Panc1 (cell line): ENCODE measurements around the gene CCNQ. TPM values are rescaled to one million over a fixed set of nuclear protein-coding genes. Genes with fewer than 3 reads are reported as not detected.

Experiments
- ATAC-seq: fragments of 200-7000 bp; cut with Tn5 transposase; 2 replicates; pipeline ENCODE4 v1.9.1; 2020; ENCODE audit warnings: mild to moderate bottlenecking, moderate library complexity
- BruUV-seq: library from RNA; stranded (reverse); fragments of 400-500 nt; replicated peaks from 2 replicates; lab custom pipeline; 2021; lab: Mats Ljungman, UMichigan
- CTCF ChIA-PET: fragments of 300-600 bp; sonication (Branson Sonifier 250); formaldehyde crosslinking; loops from one replicate; lab custom pipeline; 2022; ENCODE audit warnings: antibody characterized with exemption; lab: Charles Lee
- POLR2A ChIA-PET: fragments of 300-600 bp; sonication (Branson Sonifier 250); formaldehyde crosslinking; loops from one replicate; lab custom pipeline; 2022; ENCODE audit warnings: antibody characterized with exemption; lab: Charles Lee
- DNase-seq: peaks from one replicate; pipeline ENCODE4 v3.0.0-alpha.2; 2010; ENCODE audit warnings: low read depth, low spot score
- H3K27ac ChIP-seq: 2 replicates; pipeline ENCODE4 v1.5.1; 2011; ENCODE audit warnings: mild to moderate bottlenecking, low read length, inconsistent platforms
- H3K27me3 ChIP-seq: fragments of 200-500 bp; sonication (Bioruptor generic); 2 replicates; pipeline ENCODE4 v1.6.0; 2014; ENCODE audit warnings: low read length, inconsistent platforms; ENCODE audit not compliant: control insufficient read depth, insufficient read depth
- H3K36me3 ChIP-seq: fragments of 200-500 bp; sonication (Bioruptor generic); 2 replicates; pipeline ENCODE4 v1.5.1; 2014; ENCODE audit warnings: inconsistent platforms, mild to moderate bottlenecking, low read length, moderate library complexity; ENCODE audit not compliant: control insufficient read depth, insufficient read depth
- H3K4me1 ChIP-seq: 2 replicates; pipeline ENCODE4 v1.5.1; 2011; ENCODE audit warnings: inconsistent platforms, mild to moderate bottlenecking, low read length, moderate library complexity; ENCODE audit not compliant: control insufficient read depth, insufficient read depth
- H3K4me3 ChIP-seq, 2 experiments: 2 replicates each; pipeline ENCODE4 v1.5.1; 2011 to 2012; ENCODE audit warnings: low read depth in 2 of 2, low read length in 2 of 2, mild to moderate bottlenecking in 2 of 2, inconsistent platforms in 1 of 2, moderate library complexity in 1 of 2
- H3K9me3 ChIP-seq: fragments of 200-500 bp; sonication (Bioruptor generic); 2 replicates; pipeline ENCODE4 v1.5.1; 2014; ENCODE audit warnings: low read depth, mild to moderate bottlenecking, inconsistent platforms, low read length, moderate library complexity; ENCODE audit not compliant: control insufficient read depth, insufficient read depth
- CTCF ChIP-seq: fragments of 450-650 bp; IDR thresholded peaks from 2 replicates; pipeline ENCODE4 v1.5.1; 2017; ENCODE audit warnings: mild to moderate bottlenecking
- POLR2AphosphoS5 ChIP-seq: IDR thresholded peaks from 2 replicates; pipeline ENCODE4 v1.6.1; 2012; ENCODE audit warnings: mild to moderate bottlenecking, low read depth, low read length, moderate library complexity
- SIN3A ChIP-seq: IDR thresholded peaks from 2 replicates; pipeline ENCODE4 v1.6.1; 2012; ENCODE audit warnings: low read depth, mild to moderate bottlenecking, low read length, moderate library complexity, borderline replicate concordance; ENCODE audit not compliant: insufficient read depth
- TCF7L2 ChIP-seq: IDR thresholded peaks from 2 replicates; pipeline ENCODE4 v1.6.1; 2011; ENCODE audit warnings: mild to moderate bottlenecking, low read depth, low read length, inconsistent platforms
- in situ Hi-C: cut with HindIII; loops from 2 replicates; pipeline ENCODE4 v1.10.0; 2016; ENCODE audit warnings: low sequenced_read_pairs, low pct_unique_long_range_greater_than_20kb
- intact Hi-C: fragments of 100-400 bp; cut with micrococcal nuclease; formaldehyde crosslinking; loops from one replicate; pipeline ENCODE4 v1.10.0; 2022; ENCODE audit not compliant: unreplicated experiment
- total RNA-seq: library from RNA; stranded (reverse); gene quantifications from one replicate; pipeline ENCODE4 v1.2.1, GENCODE V29; 2021; ENCODE audit not compliant: unreplicated experiment
- TF ChIP-seq, protein P1 (sequence below), 2 experiments: IDR thresholded peaks; 2 replicates each; pipeline ENCODE4 v1.6.1; 2011 to 2012; ENCODE audit warnings: low read depth in 2 of 2, control low read depth in 1 of 2, low read length in 1 of 2, mild to moderate bottlenecking in 1 of 2, moderate library complexity in 1 of 2; ENCODE audit not compliant: insufficient read depth in 1 of 2

Gene CCNQ
- total RNA-seq, 1 experiment from 2014 or later, result 42.1 TPM

DNA sequence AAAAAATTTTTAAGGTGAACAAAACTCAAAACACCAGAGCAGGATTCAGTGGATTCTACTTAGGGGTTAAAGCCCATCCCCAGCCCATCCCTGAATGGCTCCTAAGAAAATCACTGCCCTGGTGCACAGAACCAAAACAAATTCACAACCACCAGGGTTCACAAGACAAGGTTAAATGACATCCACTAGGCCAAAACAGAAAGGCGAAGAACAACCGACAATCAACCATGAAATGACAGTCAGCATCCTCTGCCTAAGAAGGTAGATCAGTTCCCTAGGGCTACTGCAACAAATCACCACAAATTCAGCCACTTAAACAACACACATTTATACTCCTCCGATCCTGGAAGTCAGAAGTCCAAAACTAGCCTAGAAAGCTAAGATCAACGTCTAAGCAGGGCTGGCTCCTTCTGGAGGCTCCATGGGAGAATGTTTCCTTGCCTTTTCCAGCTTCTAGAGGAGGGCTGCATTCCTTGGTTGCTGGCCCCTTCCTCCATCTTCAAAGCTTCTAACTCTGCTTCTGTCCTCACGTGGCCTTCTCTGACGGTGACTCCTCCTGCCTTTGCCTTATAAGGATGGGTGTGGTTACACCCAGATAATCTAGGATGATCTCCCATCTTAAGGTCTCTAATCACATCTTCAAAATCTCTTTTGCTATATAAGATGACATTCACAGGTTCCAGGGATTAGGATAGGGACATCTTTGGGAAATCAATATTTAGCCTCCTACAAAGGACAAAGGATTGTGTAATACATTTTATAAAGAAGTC, 1.8 kb downstream of the CCNQ start:
- in situ Hi-C loops, result no loop called here
- TF ChIP-seq TCF7L2 (no peak), POLR2AphosphoS5 (no peak), CTCF (no peak), SIN3A (no peak)
- TF ChIP-seq, protein P1, sequence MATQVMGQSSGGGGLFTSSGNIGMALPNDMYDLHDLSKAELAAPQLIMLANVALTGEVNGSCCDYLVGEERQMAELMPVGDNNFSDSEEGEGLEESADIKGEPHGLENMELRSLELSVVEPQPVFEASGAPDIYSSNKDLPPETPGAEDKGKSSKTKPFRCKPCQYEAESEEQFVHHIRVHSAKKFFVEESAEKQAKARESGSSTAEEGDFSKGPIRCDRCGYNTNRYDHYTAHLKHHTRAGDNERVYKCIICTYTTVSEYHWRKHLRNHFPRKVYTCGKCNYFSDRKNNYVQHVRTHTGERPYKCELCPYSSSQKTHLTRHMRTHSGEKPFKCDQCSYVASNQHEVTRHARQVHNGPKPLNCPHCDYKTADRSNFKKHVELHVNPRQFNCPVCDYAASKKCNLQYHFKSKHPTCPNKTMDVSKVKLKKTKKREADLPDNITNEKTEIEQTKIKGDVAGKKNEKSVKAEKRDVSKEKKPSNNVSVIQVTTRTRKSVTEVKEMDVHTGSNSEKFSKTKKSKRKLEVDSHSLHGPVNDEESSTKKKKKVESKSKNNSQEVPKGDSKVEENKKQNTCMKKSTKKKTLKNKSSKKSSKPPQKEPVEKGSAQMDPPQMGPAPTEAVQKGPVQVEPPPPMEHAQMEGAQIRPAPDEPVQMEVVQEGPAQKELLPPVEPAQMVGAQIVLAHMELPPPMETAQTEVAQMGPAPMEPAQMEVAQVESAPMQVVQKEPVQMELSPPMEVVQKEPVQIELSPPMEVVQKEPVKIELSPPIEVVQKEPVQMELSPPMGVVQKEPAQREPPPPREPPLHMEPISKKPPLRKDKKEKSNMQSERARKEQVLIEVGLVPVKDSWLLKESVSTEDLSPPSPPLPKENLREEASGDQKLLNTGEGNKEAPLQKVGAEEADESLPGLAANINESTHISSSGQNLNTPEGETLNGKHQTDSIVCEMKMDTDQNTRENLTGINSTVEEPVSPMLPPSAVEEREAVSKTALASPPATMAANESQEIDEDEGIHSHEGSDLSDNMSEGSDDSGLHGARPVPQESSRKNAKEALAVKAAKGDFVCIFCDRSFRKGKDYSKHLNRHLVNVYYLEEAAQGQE (IDR thresholded peaks at IDR 0.05; ENCODE audit: insufficient read depth in 1 of 2, low read depth in 2 of 2, low read length in 1 of 2), result no peak
- intact Hi-C loops, result no loop called here

GRCh38 chrX:153595859-153596857, 2.8 kb downstream of the CCNQ start:
- Histone ChIP-seq H3K9me3 (no peaks in the 10 kb centered on the region), H3K36me3 (no peaks in the 10 kb centered on the region), H3K4me3 (no peak overlapping the region), H3K4me1 (peaks cover 17% of the 10 kb centered on the region), H3K27ac (no peak overlapping the region), H3K27me3 (no peaks in the 10 kb centered on the region)
- in situ Hi-C loops (no loop called here), intact Hi-C loops (no loop called here)
- no peak for DNase-seq
- ATAC-seq, result no peak
- TF ChIP-seq, protein P1 (IDR thresholded peaks at IDR 0.05; ENCODE audit: insufficient read depth in 1 of 2, low read depth in 2 of 2, low read length in 1 of 2), result no peak
- TF ChIP-seq SIN3A, result no peak
- TF ChIP-seq TCF7L2, result no peak
- TF ChIP-seq POLR2AphosphoS5, result no peak
- no peak for TF ChIP-seq CTCF
- no TSS peak for BruUV-seq
- ChIA-PET CTCF (no interaction called here), POLR2A (no interaction called here)

More for the DNA sequence above, 1.8 kb downstream of the CCNQ start:
- ChIA-PET POLR2A (interaction anchor here (0.7 kb wide), 1 partner anchor 59 kb away, joined by 3 read pairs; no protein-coding TSS in a partner anchor), CTCF (interaction anchor here (0.7 kb wide), 1 partner anchor 70 kb away, joined by 3 read pairs; no protein-coding TSS in a partner anchor)
- ATAC-seq, result no peak
- TSS peak; percentile 73 for BruUV-seq
- Histone ChIP-seq H3K27ac (no peak overlapping the region; the same call in 1 of the 2 replicates), H3K27me3 (no peaks in the 10 kb centered on the region), H3K4me1 (peaks cover 17% of the 10 kb centered on the region), H3K9me3 (no peaks in the 10 kb centered on the region), H3K4me3 (peak overlapping the region; percentile 72 to 73; a peak in 2 of 4 replicates), H3K36me3 (no peaks in the 10 kb centered on the region)
- no peak for DNase-seq
